Breast epithelium (tissue), 3 donors: ENCODE results near the gene SFXN2.

ENCODE experiments used
- POLR2A ChIP-seq: fragments of 450-650 bp; IDR thresholded peaks from one replicate; pipeline ENCODE4 v1.6.1; 2016; ENCODE audit warnings: antibody characterized with exemption, mild to moderate bottlenecking, moderate library complexity
- POLR2AphosphoS5 ChIP-seq, 3 donors: sonication (generic); formaldehyde crosslinking; IDR thresholded peaks; one replicate each; pipeline ENCODE4 v1.6.1; 2017; ENCODE audit warnings: antibody characterized with exemption in 3 of 3
- TF ChIP-seq, protein P1 (sequence below), 3 donors: fragments of 450-650 bp; IDR thresholded peaks; one replicate each; pipeline ENCODE4 v1.5.1; 2016 to 2017; ENCODE audit warnings: antibody characterized with exemption in 3 of 3, mild to moderate bottlenecking in 3 of 3, moderate library complexity in 3 of 3

DNA sequence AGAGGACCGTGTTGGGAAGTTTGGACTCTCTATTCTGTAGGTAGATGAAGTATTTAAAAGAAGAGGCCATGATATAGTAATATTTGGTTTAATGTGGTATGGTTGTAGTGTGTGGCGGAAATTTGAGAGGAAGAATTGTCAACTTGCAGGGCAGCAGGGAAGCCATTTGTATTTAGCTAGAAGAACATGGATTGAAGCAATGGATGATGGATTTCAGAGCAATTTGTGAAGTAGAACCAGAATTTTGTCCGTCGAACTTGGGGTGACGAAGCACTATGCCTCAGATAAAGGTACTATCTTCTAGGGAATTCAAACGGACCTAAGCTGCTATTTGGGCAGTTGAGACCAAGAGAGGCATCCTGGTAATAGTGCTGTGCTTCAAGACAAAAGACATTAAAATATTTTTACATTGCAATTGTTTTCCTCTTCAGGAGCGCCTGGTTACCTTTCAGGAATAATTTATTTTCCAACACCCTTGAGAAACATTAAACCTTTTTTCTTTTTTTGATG, 28.7 kb downstream of the SFXN2 start:
- TF ChIP-seq, protein P1, sequence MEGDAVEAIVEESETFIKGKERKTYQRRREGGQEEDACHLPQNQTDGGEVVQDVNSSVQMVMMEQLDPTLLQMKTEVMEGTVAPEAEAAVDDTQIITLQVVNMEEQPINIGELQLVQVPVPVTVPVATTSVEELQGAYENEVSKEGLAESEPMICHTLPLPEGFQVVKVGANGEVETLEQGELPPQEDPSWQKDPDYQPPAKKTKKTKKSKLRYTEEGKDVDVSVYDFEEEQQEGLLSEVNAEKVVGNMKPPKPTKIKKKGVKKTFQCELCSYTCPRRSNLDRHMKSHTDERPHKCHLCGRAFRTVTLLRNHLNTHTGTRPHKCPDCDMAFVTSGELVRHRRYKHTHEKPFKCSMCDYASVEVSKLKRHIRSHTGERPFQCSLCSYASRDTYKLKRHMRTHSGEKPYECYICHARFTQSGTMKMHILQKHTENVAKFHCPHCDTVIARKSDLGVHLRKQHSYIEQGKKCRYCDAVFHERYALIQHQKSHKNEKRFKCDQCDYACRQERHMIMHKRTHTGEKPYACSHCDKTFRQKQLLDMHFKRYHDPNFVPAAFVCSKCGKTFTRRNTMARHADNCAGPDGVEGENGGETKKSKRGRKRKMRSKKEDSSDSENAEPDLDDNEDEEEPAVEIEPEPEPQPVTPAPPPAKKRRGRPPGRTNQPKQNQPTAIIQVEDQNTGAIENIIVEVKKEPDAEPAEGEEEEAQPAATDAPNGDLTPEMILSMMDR (IDR thresholded peaks at IDR 0.05) = no peak
- TF ChIP-seq POLR2AphosphoS5 (IDR thresholded peaks at IDR 0.05) (no peak), POLR2A (no peak)
